Transverse colon (tissue), 3 donors: ENCODE data around the gene RGL2.

Source experiments
- EP300 ChIP-seq: sonication (generic); formaldehyde crosslinking; IDR thresholded peaks from one replicate; pipeline ENCODE4 v1.6.1; 2017; ENCODE audit warnings: antibody characterized with exemption, low read depth
- TF ChIP-seq, protein P1 (sequence below), 5 experiments: fragments of 200-600 bp in 3 of 5; fragments of 450-650 bp in 2 of 5; sonication (generic) in 3 of 5; IDR thresholded peaks; 1 replicate in 2 of 5; 2 replicates in 3 of 5; pipeline ENCODE4 v1.5.1; 2016 to 2017; ENCODE audit warnings: antibody characterized with exemption in 5 of 5, inconsistent platforms in 3 of 5, mild to moderate bottlenecking in 2 of 5, moderate library complexity in 1 of 5

DNA sequence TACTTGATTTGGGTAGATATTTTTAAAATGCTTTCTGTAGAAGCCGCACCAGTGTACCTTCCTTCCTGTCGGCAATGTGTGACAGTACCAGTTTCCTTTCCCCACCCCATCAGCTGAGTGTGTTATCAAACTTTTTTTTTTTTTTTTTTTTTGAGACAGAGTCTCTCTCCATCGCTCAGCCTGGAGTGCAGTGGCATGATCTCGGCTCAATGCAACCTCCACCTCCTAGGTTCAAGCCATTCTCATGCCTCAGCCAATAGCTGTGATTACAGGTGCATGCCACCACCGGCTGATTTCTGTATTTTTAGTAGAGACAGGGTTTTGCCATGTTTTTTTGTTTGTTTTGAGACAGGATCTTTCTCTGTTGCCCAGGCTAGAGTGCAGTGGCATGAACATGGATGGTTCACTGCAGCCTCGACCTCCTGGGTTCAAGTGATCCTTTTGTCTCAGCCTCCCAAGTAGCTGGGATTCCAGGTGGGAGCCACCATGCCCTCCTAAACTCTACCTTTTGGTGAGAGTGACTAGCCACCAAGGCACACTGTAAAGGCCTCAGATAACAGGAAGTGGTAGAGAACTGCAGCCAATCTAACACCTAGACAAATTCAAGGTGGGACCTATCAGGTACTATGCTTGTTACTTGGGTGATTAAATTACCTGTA lies 45.3 kb upstream of the RGL2 start:
- TF ChIP-seq, protein P1, sequence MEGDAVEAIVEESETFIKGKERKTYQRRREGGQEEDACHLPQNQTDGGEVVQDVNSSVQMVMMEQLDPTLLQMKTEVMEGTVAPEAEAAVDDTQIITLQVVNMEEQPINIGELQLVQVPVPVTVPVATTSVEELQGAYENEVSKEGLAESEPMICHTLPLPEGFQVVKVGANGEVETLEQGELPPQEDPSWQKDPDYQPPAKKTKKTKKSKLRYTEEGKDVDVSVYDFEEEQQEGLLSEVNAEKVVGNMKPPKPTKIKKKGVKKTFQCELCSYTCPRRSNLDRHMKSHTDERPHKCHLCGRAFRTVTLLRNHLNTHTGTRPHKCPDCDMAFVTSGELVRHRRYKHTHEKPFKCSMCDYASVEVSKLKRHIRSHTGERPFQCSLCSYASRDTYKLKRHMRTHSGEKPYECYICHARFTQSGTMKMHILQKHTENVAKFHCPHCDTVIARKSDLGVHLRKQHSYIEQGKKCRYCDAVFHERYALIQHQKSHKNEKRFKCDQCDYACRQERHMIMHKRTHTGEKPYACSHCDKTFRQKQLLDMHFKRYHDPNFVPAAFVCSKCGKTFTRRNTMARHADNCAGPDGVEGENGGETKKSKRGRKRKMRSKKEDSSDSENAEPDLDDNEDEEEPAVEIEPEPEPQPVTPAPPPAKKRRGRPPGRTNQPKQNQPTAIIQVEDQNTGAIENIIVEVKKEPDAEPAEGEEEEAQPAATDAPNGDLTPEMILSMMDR (IDR thresholded peaks at IDR 0.05) = no peak
- no peak for TF ChIP-seq EP300
